ENCODE measurements around the gene ADGRD2.

Gene ADGRD2

DNA sequence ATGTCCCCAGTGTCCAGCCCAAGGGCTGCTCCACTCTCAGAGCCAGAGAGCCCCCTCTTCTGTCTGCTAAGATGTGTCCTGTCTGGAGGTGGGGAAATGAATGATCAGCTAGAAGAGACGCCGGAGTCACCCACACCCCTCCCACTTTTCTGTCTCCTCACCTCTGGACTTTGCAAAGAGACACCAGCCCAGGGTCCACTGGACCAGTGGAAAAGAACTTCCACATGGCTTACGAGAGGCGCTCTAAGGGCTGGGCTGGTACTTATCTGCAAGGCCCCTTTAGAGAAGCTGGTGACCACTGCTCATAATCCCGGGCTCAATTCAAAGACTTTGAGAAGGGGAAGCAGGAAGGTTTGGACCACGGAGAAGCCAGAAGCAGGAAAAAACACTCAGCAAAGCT is 47.8 kb downstream of the ADGRD2 start:
- DNase-seq (ENCODE audit: low read depth), result no peak

DNA sequence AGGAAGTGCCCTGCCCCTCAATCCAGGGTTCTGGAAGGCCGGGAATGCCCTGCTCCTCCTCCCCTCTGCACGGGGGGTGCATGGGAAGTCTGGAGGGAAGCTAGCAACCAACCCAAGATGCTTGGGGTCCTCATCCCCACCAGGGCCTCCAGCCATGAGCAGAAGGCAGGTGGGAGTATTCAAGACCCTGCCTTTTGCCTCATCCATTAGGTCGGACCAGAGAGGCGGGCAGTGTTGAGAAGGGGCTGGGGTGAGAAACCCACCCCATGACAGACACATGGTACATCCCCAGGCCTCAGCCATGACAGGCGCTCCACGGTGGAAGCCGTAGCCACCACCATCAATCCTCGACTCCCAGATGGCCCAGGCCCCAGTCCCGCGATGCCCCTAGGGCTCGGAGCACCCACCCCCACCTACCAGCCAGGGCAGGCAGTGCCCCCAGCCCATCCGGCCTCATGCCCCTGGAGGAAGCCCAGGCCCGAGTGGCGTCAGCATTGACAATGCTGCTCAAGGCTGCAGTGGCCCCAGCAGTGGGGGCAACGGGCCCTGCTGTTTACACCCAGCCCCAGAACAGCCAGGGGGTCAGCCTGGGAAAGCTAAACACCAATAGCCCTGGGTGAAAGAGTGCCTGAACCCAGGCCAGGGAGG is 48.4 kb downstream of the ADGRD2 start:
- no peak for DNase-seq (ENCODE audit: low read depth)

DNA sequence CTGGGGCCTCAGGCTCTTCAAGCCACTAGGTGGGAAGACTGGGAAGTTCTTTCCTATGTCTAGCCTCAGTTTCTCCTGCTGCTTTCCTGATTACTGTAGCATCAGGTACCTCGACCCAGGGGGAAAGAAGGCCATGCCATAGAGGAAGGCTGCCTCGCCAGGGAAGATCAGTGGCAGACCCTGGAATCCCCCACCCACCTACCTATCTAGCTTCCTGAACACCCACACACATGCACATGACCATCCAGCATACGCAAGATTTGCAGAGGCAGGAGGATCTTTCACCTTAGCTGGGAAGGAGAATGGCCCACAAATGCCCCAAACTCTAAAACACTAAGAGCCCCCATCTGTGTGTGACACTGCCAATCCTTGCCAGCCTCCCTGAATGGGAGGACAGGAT is 49.0 kb downstream of the ADGRD2 start:
- no peak for DNase-seq (ENCODE audit: low read depth)

DNA sequence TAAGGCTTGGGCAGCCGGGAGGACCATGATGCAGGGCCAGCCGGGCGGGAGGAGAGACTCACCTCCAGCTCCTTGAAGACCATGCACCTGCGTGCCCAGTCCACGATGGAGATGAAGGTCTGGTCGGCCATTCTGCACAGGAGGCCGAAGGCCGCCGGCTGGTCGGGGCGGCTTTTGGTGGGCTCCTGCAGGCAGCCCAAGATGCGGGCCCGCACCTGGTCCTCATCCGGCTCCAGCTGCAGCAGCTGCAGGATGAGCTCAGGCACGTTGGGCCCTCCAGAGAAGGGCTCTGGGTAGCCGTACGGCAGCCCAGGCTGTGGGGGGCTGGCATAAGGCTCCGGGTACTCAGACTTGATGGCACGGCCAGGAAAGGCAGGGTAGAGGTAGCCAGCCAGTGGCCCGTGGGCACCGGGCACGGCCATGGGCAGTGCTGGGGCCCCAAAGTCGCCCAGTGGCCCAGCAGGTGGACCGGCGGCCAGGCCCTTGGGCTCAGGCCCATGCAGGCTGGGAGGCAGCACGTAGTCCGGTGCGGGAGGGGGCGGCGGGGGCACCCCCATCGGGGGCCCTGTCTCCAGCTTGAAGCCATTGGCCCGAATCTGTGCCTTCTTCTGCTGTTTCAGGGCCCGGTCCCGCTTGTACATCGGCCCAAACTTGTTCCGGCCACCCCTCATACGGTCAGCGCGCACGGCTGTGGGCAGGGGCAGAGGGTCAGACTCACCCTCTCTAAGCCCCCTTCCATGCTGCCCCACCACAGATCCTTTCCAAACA is 50.0 kb downstream of the ADGRD2 start:
- DNase-seq (ENCODE audit: low read depth), result no peak

DNA sequence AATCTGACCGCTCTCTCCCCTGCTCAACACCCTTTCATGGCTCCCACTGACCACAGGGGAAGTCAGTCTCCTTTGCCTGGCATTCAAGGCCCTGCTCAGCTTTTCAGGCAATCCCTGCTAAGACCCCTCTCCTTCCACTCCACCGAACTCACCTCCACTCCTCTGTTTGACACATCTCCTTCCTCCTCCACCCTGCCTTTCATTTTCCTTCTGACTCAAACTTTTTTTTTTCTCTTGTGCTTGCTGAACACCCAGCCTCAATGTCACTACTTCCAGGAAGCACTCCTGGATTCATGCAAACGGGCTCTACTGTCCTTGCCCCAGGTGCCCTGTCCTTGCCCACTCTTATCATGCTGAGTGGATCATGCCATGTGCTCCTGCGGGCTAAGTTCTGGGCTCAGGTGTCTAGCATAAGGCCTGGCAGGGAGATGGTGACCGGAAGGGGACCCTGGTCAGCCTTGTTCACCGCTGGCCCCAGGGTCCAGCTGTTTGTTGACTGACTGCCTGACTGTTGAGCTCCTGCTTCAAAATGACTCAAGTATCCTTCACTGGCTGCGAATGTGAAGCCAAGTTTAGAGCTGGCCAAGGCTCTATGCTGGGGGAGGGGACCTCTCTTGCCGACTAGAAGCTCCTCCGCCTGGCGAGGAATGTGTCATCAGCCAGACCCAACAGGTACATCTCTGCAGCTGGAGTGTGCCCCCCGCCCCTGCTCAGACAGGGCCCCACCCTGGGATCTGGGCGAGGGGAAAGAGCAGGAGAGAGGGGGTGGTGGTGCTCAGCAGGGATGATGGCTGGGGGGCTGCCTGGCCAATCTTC is 50.8 kb downstream of the ADGRD2 start:
- no peak for DNase-seq (ENCODE audit: low read depth)

DNA sequence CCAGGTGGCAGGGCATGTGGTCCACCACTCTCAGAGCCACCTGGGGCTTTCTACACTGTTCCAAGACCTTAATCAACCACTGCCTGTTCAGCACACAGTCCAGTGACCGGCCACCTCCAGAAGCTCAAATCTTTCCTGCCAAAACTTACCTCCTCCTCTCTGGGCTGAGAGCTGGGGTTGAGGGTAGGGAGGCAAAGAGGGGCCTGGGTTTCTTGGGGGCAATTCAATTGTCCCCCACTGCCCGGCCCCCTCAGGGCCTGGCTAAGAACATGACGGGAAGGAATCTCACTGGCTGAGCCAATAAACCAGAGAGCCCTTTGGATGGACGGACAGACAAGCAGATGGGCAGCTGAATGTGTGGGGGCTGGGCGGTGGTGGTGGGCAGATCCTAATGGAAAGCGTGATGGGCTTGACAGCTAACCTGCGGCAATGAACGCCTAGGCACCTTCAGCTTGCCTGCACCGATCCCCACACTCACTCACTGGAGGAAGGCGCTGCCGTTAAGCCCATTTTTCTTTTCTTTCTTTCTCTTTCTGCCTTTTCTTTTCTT is 51.6 kb downstream of the ADGRD2 start:
- no peak for DNase-seq (ENCODE audit: low read depth)

DNA sequence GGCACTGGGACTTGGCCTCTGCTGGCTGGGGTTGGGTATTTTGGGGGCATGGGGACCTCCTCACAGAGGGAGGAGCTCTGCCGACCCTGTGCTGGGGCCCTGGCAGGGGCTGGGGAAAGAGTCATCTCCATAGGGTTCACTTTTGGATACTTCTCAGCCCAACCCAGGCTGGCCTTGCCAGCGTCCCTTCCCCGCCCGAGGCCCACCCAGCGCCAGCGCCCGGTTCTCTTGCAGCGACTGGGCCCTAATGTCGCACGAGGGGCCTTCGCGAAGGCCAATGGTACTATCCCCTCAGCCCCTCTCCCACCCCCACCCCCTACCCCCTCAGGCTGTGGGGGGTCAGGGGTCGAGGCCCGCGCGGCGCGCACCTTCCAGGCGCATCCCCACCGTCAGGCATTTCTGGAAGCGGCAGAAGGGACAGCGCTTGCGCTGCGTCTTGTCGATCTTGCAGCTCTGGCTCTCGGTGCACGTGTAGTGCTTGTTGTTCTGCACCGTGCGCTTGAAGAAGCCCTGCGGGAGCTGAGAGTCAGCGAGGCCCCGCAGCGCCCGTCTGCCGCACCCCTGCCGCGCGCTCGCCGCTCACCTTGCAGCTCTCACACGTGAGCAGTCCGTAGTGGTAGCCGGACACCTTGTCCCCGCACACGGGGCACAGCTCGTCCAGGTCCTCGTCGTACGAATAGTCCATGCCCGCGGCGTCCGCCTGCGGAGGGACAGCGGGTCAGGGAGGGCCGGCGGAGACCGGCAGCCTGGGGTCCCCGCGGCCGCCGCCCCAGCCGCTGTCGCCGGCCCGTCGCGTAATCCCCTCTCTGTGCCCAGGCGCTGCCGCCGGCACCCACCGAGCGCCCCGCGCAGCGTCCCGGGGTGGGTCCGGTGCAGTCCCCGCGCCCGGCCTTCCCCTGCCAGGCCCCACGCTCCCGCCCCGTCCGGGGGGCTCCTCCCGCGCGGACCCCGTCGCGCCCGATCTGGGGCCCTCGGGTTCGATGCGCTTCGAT is 52.8 kb downstream of the ADGRD2 start:
- DNase-seq (ENCODE audit: low read depth), result no peak

DNA sequence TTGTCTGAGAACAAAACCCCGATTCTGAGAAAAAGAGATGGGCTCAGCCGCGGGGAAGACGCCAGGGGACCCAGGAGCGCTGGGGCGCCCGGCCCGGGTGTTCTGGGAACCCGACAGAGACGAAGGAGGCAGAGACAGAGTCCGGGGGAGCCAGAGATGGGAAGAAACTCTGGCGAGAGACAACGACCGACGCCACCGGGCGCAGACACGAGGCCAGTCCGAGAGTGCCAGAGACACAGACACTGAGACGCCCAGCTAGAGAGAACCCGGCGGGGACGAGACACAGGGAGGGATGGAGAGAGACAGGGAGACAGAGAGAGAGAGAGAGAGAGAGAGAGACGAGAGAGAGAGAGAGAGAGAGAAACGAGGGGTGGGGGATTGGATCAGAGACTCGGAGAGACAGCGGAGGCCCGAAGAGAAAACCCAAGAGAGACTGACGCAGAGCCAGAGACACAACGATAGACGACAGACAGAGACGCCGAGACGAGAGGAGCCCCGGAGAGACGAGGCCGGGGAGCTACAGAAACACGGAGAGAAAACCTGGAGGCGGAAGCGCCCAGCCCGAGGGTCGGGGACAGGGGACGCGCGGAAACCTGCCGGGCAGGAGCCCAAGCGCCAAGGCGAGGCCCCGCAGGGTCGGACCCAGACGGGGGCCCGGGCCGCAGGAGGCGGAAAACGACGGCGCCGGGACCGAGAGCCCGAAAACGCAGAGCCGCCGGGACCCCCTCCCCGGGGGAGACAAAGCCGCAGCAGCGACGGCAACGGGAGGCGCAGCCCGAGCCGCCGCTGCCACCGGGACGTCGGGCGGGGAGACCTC is 53.7 kb downstream of the ADGRD2 start:
- no peak for DNase-seq (ENCODE audit: low read depth)

DNA sequence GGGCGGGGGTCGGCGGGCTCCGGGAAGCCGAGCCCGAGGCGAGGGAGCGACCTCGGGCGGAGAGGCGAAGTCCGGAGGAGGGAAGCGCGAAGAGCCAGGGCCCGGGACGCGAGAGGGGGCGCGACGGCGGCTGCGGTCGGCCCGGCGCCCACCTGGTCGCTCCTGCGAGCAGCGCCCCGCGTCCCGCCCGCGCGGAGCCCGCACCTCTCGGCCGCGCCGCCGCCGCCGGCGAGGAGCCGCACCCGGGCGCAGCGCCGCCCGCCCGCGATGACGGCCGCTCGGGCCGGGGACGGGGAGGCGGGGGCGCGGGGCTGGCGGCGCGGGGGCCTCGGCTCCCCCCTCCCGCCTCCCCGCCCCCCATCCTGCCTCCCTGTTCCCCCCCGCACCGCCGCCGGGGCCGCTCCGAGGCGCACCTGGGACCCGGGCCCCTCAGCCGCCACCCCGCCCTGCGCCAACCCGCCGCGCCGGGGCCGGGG is 54.3 kb downstream of the ADGRD2 start:
- DNase-seq (ENCODE audit: low read depth), result no peak

DNA sequence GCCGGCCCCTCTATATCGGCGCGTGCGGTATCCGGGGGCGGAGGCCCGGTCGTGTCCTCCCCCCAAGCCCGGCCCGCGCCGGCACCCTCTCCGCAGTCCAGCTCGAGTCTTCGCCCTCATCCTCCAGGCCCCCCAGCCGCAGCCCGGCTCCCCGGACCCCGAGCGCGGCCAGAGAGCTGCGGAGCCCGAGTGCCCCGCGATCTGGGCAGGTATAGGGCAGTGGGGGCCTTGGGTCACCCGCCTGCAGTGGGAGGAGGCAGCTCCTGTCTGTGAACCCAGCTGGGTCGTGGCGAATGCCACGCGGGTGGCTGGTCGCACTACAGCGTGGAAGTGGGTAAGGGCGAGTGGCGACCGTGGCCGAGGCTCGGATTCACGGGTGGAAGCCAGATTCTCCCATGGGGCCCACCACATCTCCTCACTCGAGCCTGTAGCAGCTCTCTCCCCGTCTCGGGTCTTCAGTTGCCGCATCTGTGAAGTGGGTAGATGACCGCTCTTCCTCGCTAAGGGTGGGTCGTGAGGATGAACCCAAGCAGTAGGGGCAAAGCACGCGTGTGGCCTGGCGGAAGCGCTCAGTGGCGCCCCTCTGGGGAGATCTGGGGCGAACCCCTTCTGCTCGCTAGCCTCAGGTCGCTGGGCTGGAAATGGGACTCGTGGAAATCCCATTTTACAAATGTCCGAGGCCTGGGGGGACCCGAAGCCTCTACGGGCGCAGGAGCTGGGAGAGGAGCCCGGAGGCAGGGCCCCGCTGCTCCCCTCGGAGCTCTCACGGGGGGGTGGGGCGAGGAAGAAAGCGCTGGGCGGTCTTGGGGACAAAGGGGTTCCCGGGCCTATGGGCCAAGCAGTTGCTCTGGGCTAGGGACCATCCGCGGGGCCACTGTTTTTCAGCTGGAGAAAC is 55.0 kb downstream of the ADGRD2 start:
- DNase-seq (ENCODE audit: low read depth), result no peak

DNA sequence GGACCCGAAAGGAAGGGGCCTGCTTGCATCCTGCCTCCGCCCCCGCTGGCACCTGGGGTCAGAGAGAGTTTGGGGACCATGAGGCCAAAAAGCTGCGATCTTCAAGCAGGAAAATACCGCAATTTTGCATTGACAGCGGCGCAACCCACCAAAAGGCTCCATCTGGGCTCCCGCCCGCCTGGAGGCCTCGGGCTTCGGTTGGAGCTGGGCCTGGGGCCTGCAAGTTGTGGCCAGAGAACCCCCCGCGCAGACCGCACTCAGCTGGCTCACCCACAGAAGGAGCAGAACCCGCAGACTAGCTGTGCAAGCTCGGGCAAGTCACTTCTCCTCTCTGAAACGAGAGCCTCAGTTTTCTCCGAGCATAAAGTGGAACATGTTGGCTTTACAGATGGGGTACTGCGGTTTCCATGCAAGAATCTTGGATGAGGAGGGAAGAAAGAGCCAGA is 55.7 kb downstream of the ADGRD2 start:
- DNase-seq (ENCODE audit: low read depth), result no peak

DNA sequence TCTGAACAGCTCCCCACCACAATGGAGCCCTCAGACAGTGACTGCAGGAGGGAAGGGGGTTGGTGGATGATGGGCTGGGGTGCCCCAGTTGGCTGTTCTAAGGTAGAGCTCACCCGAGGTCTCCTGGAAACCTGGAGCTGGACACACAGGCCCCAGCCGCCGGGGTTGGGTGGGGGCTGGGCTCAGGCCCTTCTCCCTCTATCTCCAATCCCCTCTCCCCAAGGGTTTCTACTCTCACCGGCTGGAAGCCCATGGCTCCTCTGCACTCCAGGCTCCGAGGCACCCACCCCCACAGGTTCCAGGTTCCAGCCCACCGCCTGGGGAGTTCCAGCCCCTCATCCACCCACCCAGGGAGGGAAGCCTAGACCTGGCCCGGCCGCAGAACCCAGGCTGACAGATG is 56.2 kb downstream of the ADGRD2 start:
- DNase-seq (ENCODE audit: low read depth), result no peak

DNA sequence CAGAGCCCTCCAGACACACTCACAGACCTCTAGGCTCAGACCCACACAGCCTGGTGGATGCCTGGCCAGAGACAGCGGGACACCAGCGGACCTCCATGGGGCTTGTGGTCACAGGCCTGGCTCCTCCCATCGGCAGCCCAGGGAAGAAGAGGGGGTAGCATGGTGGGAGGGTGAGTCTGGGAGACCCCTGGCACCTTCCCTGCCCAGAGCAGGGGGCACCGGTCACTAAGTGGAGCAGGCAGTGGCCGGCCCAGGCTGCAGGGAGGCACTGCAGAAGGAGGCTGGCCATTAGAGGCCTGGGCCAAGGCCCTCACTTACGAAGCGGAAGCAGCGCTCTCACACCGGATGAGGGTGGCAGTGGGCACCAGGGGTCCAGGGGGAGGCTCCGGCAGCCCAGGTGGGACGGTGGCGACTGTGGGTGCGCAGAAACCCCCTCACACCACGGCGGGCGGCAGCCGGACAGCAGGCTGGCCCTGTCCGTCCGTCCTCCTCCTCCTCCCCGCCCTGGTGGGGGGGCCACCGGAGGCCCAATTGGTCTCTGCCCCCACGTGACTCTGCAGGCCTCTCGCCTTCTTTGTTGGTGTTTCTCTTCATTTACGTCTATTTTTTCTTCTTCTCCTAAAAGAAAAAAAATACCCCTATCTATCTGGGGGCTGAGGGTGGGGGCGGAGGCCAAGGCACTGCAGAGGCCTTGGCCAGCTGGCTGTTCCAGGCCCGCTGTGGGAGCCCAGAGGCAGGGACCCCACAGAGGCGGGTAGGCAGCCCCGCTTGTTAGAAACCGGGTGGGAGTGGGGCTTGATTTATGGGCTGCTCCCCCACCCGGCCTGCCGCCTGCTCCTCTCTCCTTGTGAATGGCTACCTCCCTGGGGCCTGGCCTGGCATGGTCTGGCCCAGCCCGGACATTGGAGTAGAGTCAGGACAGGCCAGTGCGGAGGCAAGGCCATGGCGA is 57.0 kb downstream of the ADGRD2 start, which contains the start of gene NR5A1:
Gene NR5A1 (minus strand): TSS at position 469 of the 949 bp plus-strand sequence. CDS start 4,004 bp downstream, outside the sequence.
- no peak for DNase-seq (ENCODE audit: low read depth)

DNA sequence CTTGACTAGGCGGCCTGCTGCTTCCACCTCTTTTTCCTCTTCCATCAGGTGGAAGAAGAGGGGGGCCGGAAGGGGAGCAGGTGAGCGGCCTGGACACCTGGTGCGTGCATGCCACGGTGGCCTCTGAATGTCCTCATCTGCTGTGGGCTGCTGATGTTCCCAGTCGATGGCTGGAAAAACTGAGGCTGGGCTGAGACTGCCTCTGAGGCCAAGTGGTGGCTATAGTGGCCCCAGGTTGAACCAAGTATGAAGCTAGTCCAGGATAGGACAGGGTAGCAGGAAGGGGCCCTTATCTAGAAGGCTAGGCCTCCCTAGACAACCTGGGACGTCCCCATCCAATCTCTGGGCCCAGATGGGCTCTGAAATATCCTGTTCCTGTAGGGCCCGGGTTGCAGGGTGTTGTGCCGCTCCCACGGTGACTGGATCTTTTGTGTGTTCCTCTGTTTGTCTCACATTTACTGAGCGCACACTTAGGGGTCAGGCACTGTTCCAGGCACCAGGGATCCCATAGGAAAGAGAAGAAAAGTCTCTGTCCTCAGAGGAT is 57.7 kb downstream of the ADGRD2 start:
- DNase-seq (ENCODE audit: low read depth), result no peak

DNA sequence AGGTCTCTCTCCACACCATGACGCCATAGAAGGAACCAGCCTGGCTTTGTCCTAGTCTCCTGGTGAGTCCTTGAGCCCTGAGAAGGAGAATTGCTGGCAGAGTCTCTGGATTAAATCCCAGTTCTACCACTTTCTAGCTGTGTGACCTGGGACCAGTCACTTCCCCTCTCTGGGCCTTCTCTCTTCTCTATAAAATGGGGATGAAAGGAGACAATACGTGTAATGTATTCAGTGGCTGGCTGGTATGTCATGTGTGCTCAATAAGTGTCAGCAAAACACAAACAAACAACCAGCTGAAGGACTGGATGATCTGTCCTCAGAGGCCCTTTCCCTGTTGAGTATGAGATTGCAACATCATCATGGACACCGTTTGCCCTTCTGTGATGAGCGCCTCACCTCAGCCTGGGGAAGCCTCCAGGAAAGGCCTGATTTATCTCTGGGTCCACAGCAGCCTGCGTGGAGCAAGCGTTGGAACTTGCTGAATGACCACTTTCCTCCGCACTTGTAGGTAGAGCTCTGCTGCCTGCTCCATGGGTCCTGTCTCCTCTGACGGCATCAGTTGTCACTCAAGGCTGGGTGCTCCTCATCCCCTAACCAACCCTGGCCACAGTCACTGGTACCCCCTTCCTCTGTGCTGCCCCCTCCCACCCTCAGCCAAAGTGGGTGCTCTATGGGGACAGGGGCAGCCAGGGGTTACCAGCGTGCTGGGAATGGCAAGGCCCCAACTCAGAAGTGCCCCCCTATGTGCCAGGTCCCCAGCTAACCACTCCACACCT is 60.6 kb downstream of the ADGRD2 start:
- DNase-seq (ENCODE audit: low read depth), result no peak

DNA sequence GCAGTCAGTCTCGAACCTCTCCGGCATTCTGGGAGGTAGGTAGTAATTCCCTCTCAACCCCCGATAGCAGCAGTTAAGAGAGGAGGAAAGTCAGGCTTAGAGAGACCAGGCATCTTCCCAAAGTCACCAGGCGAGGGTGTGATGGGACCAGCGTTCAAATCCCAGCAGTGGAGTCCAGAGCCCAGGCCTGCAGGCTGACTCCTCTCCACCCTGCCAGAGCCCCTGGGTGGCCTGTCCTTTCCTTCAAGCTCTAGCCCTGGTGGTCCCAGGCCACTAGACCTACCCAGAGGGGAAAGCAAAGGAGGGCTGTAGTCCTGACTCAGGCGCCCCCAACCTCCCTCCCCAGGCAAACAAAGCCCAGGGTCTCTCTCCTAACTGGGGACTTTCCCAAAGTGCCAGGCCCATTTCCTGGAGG is 61.2 kb downstream of the ADGRD2 start:
- no peak for DNase-seq (ENCODE audit: low read depth)

Measured in activated T-cell treated with anti-CD3 and anti-CD28 coated beads for 24 hours (primary cell).